ENCODE results near the gene ARHGEF7.

The ARHGEF7 gene

DNA sequence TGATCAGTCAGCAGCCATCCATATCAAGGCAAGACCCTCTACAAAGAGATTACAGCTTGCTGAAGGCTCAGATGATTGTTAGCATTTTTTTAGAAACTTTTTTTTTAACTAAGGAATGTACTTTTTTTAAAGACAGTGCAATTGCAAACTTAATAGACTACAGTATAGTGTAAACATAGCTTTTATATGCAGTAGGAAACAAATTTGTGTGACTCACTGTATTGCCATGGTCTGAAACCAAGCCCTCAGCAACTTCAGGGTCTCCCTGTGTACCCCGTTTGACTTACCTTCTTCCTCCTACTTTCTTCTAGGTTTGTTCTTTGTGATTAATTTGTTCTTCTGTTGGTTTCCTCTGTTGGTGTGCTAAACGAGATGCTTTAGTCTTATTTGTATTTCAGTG, 112.3 kb downstream of the ARHGEF7 start:
- Histone ChIP-seq H3K36me3 (ENCODE audit: control insufficient read depth in 5 of 5, insufficient read depth in 5 of 5, low read length in 5 of 5) (peaks cover 4 to 40% (median 26%) of the 10 kb centered on the region in 5 donors), H3K9ac (ENCODE audit: low read length in 5 of 5) (no peak overlapping the region), H3K4me1 (ENCODE audit: control insufficient read depth in 5 of 5, insufficient read depth in 5 of 5, low read length in 5 of 5) (peaks cover 7 to 56% (median 23%) of the 10 kb centered on the region in 5 donors), H3K27ac (ENCODE audit: low read depth, low read length) (no peak overlapping the region), H3K4me3 (ENCODE audit: low read depth in 1 of 5, low read length in 5 of 5) (no peak overlapping the region), H3K9me3 (ENCODE audit: control insufficient read depth in 5 of 5, low read length in 5 of 5) (no peaks in the 10 kb centered on the region), H3K27me3 (ENCODE audit: control insufficient read depth in 5 of 5, insufficient read depth in 4 of 5, low read length in 5 of 5) (no peaks in the 10 kb centered on the region)

DNA sequence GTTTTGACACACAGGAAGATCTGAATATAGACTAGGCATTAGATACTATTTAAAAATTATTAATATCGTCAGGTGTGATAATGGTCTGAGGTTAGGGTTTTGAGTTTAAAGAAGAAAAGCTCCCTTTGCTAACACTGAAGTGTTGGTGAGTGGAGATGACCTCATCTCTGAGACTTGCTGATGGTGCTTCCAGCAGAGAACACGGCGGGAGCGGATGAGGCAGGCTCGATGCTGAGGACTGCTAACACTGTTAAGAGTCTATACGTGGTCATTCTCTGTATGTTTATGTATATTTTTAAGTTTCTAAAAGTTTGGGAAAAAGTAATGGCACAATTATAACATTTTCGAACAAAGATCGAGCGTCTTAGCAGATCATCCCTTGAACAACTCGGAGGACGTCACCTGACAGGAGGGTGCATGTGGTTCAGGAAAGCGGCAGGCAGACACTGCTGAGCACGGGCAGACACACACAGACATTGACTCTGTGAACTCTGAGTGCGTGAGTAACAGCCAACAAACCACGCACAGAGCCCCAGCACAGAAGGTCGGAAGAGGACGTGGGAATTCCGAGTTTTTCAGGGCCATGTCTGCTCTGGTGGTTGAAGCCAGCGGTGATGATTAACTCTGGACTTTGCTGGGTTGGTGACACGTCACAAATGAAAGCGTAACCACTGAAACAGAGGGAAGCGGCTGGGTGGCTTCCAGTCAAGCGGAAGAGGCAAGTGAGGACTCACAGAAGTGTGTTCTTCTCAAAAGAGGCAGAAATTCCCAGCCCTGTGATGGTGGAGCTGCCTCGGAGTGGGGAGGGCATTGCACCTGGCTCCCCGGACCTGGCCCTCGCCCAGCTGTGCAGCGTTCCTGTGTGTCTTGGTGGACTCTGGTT, 113.4 kb downstream of the ARHGEF7 start:
- H3K9ac ChIP-seq (ENCODE audit: low read length in 5 of 5), result no peak overlapping the region
- H3K4me3 ChIP-seq (ENCODE audit: low read depth in 1 of 5, low read length in 5 of 5), result no peak overlapping the region
- no peaks in the 10 kb centered on the region for H3K27me3 ChIP-seq (ENCODE audit: control insufficient read depth in 5 of 5, insufficient read depth in 4 of 5, low read length in 5 of 5)
- H3K9me3 ChIP-seq (ENCODE audit: control insufficient read depth in 5 of 5, low read length in 5 of 5), result no peaks in the 10 kb centered on the region
- peaks cover 7 to 59% (median 23%) of the 10 kb centered on the region in 5 donors for H3K4me1 ChIP-seq (ENCODE audit: control insufficient read depth in 5 of 5, insufficient read depth in 5 of 5, low read length in 5 of 5)
- peaks cover 9 to 45% (median 26%) of the 10 kb centered on the region in 5 donors for H3K36me3 ChIP-seq (ENCODE audit: control insufficient read depth in 5 of 5, insufficient read depth in 5 of 5, low read length in 5 of 5)
- H3K27ac ChIP-seq (ENCODE audit: low read depth, low read length), result no peak overlapping the region

DNA sequence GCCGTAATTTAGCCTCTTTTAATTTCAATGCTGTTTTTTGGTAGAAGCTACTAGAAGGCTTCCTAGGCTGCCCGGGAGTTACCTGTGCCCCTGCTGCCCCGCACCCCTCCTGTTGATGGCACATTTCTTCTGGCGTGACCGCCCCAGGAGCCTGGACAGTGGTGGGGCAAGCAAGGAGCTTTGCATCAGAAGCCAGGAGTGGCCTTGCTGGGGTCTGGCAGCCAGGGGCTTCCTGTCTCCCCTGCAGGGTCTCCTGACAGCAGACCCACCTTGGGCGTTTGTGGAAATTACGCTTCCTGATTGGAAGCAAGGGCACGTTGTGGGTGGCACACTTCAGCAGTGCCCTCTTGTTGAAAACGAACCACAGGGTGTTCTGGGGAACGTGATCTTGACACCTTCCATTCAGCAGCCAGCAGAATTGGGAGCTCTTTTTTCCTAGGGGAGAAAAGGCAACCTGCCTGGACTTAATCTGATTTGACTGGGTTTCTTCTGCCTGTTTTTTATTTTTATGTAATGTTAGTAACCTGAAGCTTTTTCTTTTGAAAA, 115.3 kb downstream of the ARHGEF7 start:
- H3K36me3 ChIP-seq (ENCODE audit: control insufficient read depth in 5 of 5, insufficient read depth in 5 of 5, low read length in 5 of 5), result peaks cover 15 to 60% (median 36%) of the 10 kb centered on the region in 5 donors
- H3K9ac ChIP-seq (ENCODE audit: low read length in 5 of 5), result peak overlapping the region in 2 of 5 donors; percentile 11 to 22
- H3K4me3 ChIP-seq (ENCODE audit: low read depth in 1 of 5, low read length in 5 of 5), result no peak overlapping the region
- H3K9me3 ChIP-seq (ENCODE audit: control insufficient read depth in 5 of 5, low read length in 5 of 5), result no peaks in the 10 kb centered on the region
- H3K4me1 ChIP-seq (ENCODE audit: control insufficient read depth in 5 of 5, insufficient read depth in 5 of 5, low read length in 5 of 5), result peaks cover 7 to 49% (median 23%) of the 10 kb centered on the region in 5 donors
- H3K27ac ChIP-seq (ENCODE audit: low read depth, low read length), result peak overlapping the region; percentile 44
- H3K27me3 ChIP-seq (ENCODE audit: control insufficient read depth in 5 of 5, insufficient read depth in 4 of 5, low read length in 5 of 5), result no peaks in the 10 kb centered on the region

DNA sequence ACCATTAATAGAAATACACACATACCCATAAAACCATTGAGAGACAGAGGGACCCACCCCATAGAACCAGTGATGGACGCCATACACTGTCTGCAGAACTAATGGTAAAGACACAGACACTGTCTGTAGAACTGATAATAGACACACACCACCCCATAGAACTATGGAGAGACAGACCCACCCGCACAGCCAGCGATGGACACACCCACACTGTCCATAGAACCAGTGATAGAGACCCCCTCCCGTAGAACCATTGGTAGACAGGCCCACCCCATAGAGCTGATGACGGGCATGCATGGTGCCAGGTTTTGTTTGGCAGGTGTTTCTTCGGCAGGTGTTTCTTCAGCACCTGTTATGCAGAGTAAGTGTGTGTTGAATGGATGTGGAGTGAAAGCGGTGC, 117.1 kb downstream of the ARHGEF7 start:
- no peaks in the 10 kb centered on the region for H3K9me3 ChIP-seq (ENCODE audit: control insufficient read depth in 5 of 5, low read length in 5 of 5)
- H3K4me1 ChIP-seq (ENCODE audit: control insufficient read depth in 5 of 5, insufficient read depth in 5 of 5, low read length in 5 of 5), result peaks cover 7 to 47% (median 23%) of the 10 kb centered on the region in 5 donors
- no peak overlapping the region for H3K4me3 ChIP-seq (ENCODE audit: low read depth in 1 of 5, low read length in 5 of 5)
- H3K36me3 ChIP-seq (ENCODE audit: control insufficient read depth in 5 of 5, insufficient read depth in 5 of 5, low read length in 5 of 5), result peaks cover 15 to 53% (median 38%) of the 10 kb centered on the region in 5 donors
- H3K27me3 ChIP-seq (ENCODE audit: control insufficient read depth in 5 of 5, insufficient read depth in 4 of 5, low read length in 5 of 5), result no peaks in the 10 kb centered on the region
- H3K27ac ChIP-seq (ENCODE audit: low read depth, low read length), result no peak overlapping the region
- no peak overlapping the region for H3K9ac ChIP-seq (ENCODE audit: low read length in 5 of 5)

DNA sequence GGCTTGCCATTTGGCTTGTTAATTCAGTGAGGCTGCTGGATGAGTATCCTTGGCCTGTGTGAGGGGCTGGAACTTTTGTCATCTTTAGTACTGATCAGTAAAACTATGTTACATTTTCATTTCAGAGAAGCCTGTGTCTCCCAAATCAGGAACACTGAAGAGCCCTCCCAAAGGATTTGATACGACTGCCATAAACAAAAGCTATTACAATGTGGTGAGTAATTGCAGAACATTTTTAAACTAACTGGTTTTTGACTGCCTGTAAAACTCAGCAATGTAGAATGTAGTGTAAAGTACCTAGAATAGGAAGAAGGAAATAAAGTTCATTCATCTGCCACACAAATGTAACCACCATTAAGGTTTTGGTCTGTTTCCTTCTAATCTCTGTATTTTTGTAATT, 118.0 kb downstream of the ARHGEF7 start:
- H3K9me3 ChIP-seq (ENCODE audit: control insufficient read depth in 5 of 5, low read length in 5 of 5), result no peaks in the 10 kb centered on the region
- H3K27ac ChIP-seq (ENCODE audit: low read depth, low read length), result peak overlapping the region; percentile 6
- H3K27me3 ChIP-seq (ENCODE audit: control insufficient read depth in 5 of 5, insufficient read depth in 4 of 5, low read length in 5 of 5), result no peaks in the 10 kb centered on the region
- peaks cover 7 to 41% (median 23%) of the 10 kb centered on the region in 5 donors for H3K4me1 ChIP-seq (ENCODE audit: control insufficient read depth in 5 of 5, insufficient read depth in 5 of 5, low read length in 5 of 5)
- no peak overlapping the region for H3K4me3 ChIP-seq (ENCODE audit: low read depth in 1 of 5, low read length in 5 of 5)
- peak overlapping the region in 1 of 5 donors; percentile 18 for H3K9ac ChIP-seq (ENCODE audit: low read length in 5 of 5)
- peaks cover 15 to 47% (median 33%) of the 10 kb centered on the region in 5 donors for H3K36me3 ChIP-seq (ENCODE audit: control insufficient read depth in 5 of 5, insufficient read depth in 5 of 5, low read length in 5 of 5)

DNA sequence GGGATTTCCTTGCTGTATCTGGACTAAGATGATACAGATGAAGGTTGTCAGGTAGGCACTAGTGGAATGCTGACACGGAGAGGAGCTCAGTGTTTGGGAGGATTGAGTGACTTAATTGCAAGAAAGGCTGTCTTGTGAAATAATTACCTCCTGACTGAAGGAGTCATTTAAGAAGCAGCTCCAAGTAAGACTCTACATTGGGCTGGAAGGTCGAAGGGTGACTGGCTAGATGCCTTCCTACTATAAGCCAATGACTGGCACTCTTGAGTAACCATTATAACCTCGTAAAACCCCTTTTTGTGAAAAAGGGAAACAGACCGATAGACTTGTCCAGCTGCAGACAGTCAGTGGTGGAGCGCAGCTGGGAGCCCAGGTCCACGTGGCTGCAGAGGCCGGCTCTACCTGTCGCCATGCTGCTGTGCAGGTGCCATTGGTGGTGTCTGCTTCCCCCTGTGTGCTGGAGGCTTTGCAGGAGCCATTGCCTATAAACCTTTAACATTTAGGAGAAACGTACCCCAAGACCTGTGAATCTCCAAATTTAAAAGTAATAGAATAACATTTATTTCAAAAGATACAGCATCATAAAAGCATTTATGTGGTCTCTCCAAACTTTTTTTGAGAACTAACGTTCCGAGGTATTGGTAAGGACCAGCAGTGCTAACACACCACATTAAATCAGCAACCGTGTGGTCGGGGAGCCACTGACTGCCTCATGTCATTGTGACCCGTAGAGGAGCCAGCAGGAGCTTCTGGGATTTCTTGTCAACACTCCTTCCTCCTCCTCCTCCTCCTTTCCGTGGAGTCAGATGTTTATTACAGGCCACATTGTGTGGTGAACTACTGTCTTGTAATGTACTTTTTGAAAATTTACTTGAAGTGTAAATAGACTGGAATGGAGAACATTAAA, 124.9 kb downstream of the ARHGEF7 start:
- Histone ChIP-seq H3K36me3 (ENCODE audit: control insufficient read depth in 5 of 5, insufficient read depth in 5 of 5, low read length in 5 of 5) (peaks cover 15 to 69% (median 49%) of the 10 kb centered on the region in 5 donors), H3K9ac (ENCODE audit: low read length in 5 of 5) (no peak overlapping the region), H3K9me3 (ENCODE audit: control insufficient read depth in 5 of 5, low read length in 5 of 5) (no peaks in the 10 kb centered on the region), H3K4me3 (ENCODE audit: low read depth in 1 of 5, low read length in 5 of 5) (no peak overlapping the region), H3K27ac (ENCODE audit: low read depth, low read length) (no peak overlapping the region), H3K4me1 (ENCODE audit: control insufficient read depth in 5 of 5, insufficient read depth in 5 of 5, low read length in 5 of 5) (peaks cover 0 to 8% (median 5%) of the 10 kb centered on the region in 5 donors), H3K27me3 (ENCODE audit: control insufficient read depth in 5 of 5, insufficient read depth in 4 of 5, low read length in 5 of 5) (no peaks in the 10 kb centered on the region)

DNA sequence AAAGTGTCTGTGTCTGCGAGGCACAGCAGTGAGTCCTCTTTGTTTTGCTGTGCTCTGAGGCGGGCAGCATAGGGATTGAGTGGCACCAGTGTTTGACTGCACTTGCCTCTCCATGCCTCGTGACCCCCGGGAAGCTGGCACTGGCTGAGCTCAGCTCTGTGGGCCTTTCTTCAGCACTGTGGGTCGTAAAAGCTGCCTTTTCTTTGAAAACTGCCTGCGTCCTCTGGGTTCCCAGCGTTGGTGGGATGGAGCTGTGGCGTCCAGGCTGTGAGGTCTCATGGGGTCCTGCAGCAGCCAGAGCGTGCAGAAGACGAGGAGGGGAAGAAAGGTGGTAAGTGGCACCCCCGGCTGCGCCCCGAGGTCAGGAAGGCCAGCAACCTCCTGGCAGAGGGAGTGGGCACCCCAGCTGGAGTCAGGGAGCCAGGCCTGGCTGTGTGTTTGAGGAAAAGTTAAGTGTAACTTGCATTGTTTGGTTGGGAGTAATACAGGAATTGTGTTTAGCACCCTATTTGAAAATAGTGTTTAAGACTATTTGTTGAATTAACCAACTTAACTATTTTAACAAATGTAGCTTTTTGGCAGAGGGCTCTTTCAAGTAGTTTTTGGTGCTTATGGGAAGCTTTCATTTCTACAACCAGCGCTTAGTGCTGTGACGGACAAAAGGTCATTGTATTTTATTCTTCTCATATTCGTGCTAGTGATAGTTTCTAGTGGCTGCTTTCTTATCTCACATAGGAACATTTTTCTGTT, 126.1 kb downstream of the ARHGEF7 start:
- H3K27me3 ChIP-seq (ENCODE audit: control insufficient read depth in 5 of 5, insufficient read depth in 4 of 5, low read length in 5 of 5), result no peaks in the 10 kb centered on the region
- peaks cover 25 to 76% (median 60%) of the 10 kb centered on the region in 5 donors for H3K36me3 ChIP-seq (ENCODE audit: control insufficient read depth in 5 of 5, insufficient read depth in 5 of 5, low read length in 5 of 5)
- peaks cover 0 to 8% (median 5%) of the 10 kb centered on the region in 5 donors for H3K4me1 ChIP-seq (ENCODE audit: control insufficient read depth in 5 of 5, insufficient read depth in 5 of 5, low read length in 5 of 5)
- H3K4me3 ChIP-seq (ENCODE audit: low read depth in 1 of 5, low read length in 5 of 5), result no peak overlapping the region
- no peak overlapping the region for H3K27ac ChIP-seq (ENCODE audit: low read depth, low read length)
- H3K9ac ChIP-seq (ENCODE audit: low read length in 5 of 5), result no peak overlapping the region
- no peaks in the 10 kb centered on the region for H3K9me3 ChIP-seq (ENCODE audit: control insufficient read depth in 5 of 5, low read length in 5 of 5)

DNA sequence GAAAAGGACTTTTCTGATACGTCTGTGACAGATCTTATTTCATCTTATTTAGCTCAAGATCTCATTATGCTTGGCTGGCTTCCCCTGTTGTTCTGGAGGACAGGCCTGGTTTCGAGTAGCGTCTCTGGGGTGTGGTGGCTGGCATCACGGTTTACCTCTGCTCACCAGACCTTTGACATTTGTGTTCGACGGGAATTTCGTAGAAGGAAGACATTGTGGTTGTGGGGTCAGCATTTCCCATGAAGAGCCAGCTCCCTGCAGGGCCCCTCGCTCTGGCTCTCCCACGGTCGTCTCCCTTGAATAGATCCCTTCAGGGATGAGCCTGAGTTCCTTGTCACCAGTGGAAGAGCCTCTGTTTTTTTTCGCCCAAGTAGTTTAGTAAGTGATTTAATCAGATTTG, 126.8 kb downstream of the ARHGEF7 start:
- Histone ChIP-seq H3K4me1 (ENCODE audit: control insufficient read depth in 5 of 5, insufficient read depth in 5 of 5, low read length in 5 of 5) (peaks cover 0 to 8% (median 5%) of the 10 kb centered on the region in 5 donors), H3K36me3 (ENCODE audit: control insufficient read depth in 5 of 5, insufficient read depth in 5 of 5, low read length in 5 of 5) (peaks cover 30 to 81% (median 64%) of the 10 kb centered on the region in 5 donors), H3K4me3 (ENCODE audit: low read depth in 1 of 5, low read length in 5 of 5) (no peak overlapping the region), H3K9ac (ENCODE audit: low read length in 5 of 5) (no peak overlapping the region), H3K9me3 (ENCODE audit: control insufficient read depth in 5 of 5, low read length in 5 of 5) (no peaks in the 10 kb centered on the region), H3K27me3 (ENCODE audit: control insufficient read depth in 5 of 5, insufficient read depth in 4 of 5, low read length in 5 of 5) (no peaks in the 10 kb centered on the region), H3K27ac (ENCODE audit: low read depth, low read length) (no peak overlapping the region)

DNA sequence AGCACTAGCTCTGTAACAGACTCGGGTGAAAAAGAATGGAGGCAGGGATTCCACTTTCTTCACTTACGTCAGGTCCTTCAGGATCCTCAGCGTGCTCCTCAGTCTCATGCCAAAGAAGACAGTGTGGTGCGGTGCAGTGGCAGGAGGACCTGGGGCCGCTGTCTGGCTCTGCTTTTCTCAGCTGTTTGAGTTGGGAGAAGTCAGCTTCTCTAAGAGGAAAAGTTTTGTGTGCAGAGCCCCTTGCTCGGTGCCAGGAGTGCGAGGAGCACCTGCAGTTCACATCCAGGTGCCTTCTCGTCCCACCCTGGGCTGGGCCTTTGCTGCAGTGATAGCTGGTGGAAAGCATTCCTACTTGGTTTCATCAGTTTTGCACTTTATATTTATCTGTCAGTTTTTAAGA, 127.5 kb downstream of the ARHGEF7 start:
- Histone ChIP-seq H3K27ac (ENCODE audit: low read depth, low read length) (no peak overlapping the region), H3K9me3 (ENCODE audit: control insufficient read depth in 5 of 5, low read length in 5 of 5) (no peaks in the 10 kb centered on the region), H3K36me3 (ENCODE audit: control insufficient read depth in 5 of 5, insufficient read depth in 5 of 5, low read length in 5 of 5) (peaks cover 30 to 87% (median 64%) of the 10 kb centered on the region in 5 donors), H3K9ac (ENCODE audit: low read length in 5 of 5) (no peak overlapping the region), H3K4me3 (ENCODE audit: low read depth in 1 of 5, low read length in 5 of 5) (no peak overlapping the region), H3K27me3 (ENCODE audit: control insufficient read depth in 5 of 5, insufficient read depth in 4 of 5, low read length in 5 of 5) (no peaks in the 10 kb centered on the region), H3K4me1 (ENCODE audit: control insufficient read depth in 5 of 5, insufficient read depth in 5 of 5, low read length in 5 of 5) (peaks cover 0 to 8% (median 5%) of the 10 kb centered on the region in 5 donors)

Measured in subcutaneous abdominal adipose tissue (tissue), 5 donors.